Islet precursor cell (in vitro differentiated cells): ENCODE data around the gene GIT2.
"Not testable (repeated sequence)": the region's sequence is repeated elsewhere in the genome, so short reads cannot be mapped to it uniquely, and the experiment has no call there.

ENCODE experiments used
- DNase-seq: peaks from one replicate; pipeline ENCODE4 v3.0.0-alpha.2; 2018

The GIT2 gene

GRCh38 chr12:109944561-109945359 lies 51.4 kb downstream of the GIT2 start:
- DNase-seq: peak; percentile 93

- DNase-seq: peak; percentile 58
Measured at GRCh38 chr12:109943811-109944210, 52.4 kb downstream of the GIT2 start.

GRCh38 chr12:109940339-109940923 lies 55.7 kb downstream of the GIT2 start:
- DNase-seq: no peak

DNA sequence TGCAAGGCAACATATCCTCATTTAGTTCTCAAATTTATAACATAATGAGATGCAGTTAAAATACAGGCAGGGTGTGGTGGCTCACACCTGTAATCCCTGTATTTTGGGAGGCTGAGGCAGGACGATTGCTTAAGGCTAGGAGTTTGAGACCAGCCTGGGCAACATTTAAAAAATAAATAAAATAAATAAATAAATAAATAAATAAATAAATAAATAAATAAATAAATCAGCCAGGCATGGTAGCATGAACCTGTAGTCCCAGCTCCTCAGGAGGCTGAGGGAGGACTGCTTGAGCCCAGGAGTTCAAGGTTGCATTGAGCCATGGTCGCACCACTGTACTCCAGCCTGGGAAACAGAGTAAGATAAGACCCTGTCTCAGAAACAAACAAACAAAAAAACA lies 56.7 kb downstream of the GIT2 start:
- DNase-seq: no peak

DNA sequence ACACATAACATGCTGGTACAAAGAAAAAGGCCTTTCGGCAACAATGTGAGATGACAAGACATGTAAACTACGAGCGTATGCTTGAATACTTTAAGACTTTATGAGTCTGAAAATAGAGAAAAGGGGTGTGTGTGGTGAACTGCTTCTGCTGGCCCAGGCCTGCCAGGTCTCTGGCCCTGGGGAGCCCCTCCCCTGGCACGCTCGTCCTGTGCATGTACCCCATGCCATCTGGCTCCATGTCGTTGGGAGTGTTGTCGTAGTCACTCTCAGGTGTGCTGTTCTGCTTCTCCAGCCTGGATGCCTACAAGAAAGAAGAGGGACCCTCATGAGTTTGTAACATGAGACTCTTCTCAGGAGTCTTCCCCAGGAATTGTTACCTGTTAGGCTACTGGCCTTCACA lies 57.2 kb downstream of the GIT2 start:
- peak; percentile 50 for DNase-seq

- peak; percentile 38 for DNase-seq
Measured at GRCh38 chr12:109937371-109937770, 58.8 kb downstream of the GIT2 start.

DNA sequence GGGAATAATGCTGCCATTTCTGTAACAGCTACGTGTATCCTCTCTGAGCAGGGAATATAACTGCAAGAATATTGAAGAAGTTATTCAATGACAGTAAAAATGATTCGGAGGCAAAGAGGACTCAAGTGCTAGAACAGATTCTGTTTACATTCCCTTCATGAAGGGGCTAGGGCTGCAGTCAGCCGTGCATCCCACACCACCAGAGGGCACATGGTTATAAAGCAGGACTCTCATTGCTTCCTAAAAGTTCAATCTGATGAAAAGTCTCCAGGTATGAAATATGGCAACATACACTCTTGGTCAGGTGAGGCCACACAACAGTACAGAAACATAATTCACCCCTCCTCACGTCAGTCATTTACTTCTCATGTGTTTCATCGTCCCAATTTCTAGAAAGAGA lies 62.1 kb downstream of the GIT2 start:
- no peak for DNase-seq

- DNase-seq: no peak
Measured at GRCh38 chr12:109932878-109933503, 63.2 kb downstream of the GIT2 start.

- DNase-seq: no peak
Measured at GRCh38 chr12:109931143-109931542, 65.0 kb downstream of the GIT2 start.

GRCh38 chr12:109930028-109930800 lies 66.0 kb downstream of the GIT2 start:
- DNase-seq: no peak

DNA sequence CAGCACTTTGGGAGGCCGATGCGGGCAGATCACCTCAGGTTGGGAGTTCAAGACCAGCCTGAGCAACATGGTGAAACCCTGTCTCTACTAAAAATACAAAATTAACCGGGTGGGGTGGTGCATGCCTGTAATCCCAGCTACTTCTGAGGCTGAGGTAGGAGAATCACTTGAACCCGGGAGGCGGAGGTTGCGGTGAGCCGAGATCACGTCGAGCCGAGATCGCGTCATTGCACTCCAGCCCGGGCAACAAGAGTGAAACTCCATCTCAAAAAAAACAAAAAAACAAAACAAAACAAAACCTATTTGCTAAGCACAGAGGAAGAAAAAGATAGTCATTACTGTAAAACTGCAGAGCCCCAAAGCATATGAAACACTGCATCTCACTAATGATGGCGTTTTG lies 66.8 kb downstream of the GIT2 start:
- DNase-seq: not testable (repeated sequence)

- no peak for DNase-seq
Measured at GRCh38 chr12:109928058-109928656, 68.0 kb downstream of the GIT2 start.

GRCh38 chr12:109927622-109928021 lies 68.5 kb downstream of the GIT2 start:
- DNase-seq: peak; percentile 79

GRCh38 chr12:109926488-109927210 lies 69.5 kb downstream of the GIT2 start:
- no peak for DNase-seq

DNA sequence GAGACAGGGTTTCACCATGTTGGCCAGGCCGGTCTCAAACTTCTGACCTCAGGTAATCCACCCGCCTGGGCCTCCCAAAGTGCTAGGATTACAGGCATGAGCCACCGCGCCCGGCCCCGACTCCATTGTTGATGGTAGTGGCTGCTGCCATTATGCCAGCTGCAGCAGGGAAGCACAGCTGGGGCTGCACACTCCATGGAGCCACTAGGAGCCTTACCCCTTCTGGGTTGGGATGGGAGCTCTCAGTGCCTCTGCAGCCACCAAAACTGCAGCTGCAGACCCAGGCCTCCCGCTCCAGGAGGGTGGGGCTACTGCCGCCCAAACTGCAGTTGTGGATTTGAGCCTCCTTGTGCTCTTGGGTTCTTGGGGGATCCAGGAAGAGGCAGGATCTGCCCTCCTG lies 70.2 kb downstream of the GIT2 start:
- no peak for DNase-seq

DNA sequence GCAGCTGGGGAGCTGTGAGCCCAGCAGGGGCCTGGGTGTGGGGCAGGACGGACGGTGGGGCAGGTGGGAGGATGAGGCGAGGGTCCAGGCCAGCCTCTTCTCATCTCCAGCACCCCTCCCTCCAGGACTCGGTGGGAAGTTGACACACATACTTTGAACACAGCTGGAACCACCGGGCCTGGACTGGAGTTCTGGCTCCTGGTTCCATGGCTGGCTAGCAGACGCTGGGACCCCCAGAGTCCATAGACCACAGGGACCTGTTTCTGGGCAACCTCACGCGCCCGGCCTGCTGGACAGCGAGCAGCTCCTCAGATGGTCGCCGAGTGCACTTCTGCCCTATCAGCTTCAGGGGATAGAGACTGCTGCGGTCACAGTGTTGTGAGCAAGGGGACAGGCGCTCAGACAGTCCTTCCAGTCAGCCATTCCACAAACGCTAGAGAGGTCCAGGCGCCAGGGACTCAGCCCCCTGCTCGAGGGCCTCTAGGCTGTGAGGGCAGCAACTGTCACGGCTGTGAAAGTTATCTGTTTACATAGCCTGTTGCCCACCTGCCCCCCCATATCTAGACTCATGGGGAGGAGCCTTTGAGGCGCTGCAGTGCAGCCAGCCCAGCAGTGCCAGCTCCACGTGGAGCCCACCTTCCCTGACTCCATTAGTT lies 70.9 kb downstream of the GIT2 start:
- DNase-seq: no peak

- no peak for DNase-seq
Measured at GRCh38 chr12:109923481-109924245, 72.5 kb downstream of the GIT2 start.

- no peak for DNase-seq
Measured at GRCh38 chr12:109923038-109923437, 73.1 kb downstream of the GIT2 start.

DNA sequence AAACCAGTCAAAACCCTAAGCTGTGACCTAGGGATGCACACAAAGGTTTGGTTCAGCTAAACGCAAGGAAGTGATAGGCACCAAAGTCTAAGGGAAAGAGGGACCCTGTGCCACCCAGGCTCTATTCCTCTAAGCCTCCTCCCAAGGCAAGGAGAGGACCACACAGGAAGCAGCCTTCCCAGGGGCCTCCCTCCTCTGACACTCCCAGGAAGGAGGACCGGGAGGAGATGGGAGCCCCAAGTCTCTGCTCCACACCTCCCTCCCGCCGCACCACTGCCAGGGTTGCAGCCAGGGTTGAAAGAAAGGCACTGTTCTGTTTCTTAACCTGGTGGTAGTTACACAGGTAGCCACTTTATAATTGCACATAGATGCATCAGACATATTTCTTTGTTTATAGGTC lies 74.2 kb downstream of the GIT2 start:
- DNase-seq: no peak

DNA sequence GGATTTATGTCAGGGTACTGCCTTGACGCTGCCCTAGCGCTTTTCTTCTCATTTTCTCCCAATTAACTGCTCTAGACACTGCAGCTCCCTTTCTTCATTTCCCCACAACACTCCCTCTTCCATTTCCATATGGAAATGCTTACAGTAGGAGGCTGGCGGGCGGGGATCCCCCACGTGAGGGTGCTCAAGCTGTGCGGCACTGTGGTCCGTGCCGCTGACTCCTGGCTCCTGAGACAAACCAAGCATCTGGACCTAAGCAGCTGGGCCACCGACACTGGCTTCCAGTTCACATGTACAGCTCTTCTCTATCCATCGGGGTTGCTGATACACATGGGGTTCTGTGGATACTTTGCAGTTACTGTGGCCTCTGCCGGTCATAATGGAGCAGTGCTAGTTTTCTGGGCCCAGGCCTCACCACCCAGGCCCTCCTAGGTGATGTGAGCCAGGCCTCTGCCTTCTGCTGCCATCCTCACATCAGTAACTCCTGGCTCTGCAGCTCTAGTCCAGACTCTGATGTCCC lies 75.8 kb downstream of the GIT2 start:
- DNase-seq: no peak

- DNase-seq: no peak
Measured at GRCh38 chr12:109919456-109919855, 76.7 kb downstream of the GIT2 start.
